Smooth muscle cell (in vitro differentiated cells): ENCODE results near the gene PARD3. TPM values are rescaled to one million over a fixed set of nuclear protein-coding genes. Genes with fewer than 3 reads are reported as not detected.

ENCODE experiments used
- DNase-seq: peaks from one replicate; lab custom pipeline; 2025; ENCODE audit not compliant: unreplicated experiment; lab: John Stamatoyannopoulos, UW
- H2AFZ ChIP-seq: fragments of 200-600 bp; sonication (generic); 2 replicates; pipeline ENCODE4 v1.6.0; 2016; ENCODE audit warnings: antibody characterized with exemption, low read depth, mild to moderate bottlenecking
- H3F3A ChIP-seq: fragments of 200-600 bp; sonication (generic); 2 replicates; pipeline ENCODE4 v1.6.0; 2017; ENCODE audit warnings: antibody characterized with exemption, low read depth
- H3K27ac ChIP-seq: fragments of 200-600 bp; sonication (generic); 2 replicates; pipeline ENCODE4 v1.5.1; 2016; ENCODE audit warnings: low read depth, mild to moderate bottlenecking
- H3K27me3 ChIP-seq: fragments of 200-600 bp; sonication (generic); 2 replicates; pipeline ENCODE4 v1.6.1; 2016; ENCODE audit warnings: low read depth, mild to moderate bottlenecking
- H3K36me3 ChIP-seq: fragments of 200-600 bp; sonication (generic); 2 replicates; pipeline ENCODE4 v1.5.1; 2016; ENCODE audit warnings: low read depth
- H3K4me1 ChIP-seq: fragments of 200-600 bp; sonication (generic); 2 replicates; pipeline ENCODE4 v1.5.1; 2016; ENCODE audit warnings: low read depth
- H3K4me2 ChIP-seq: fragments of 200-600 bp; sonication (generic); 2 replicates; pipeline ENCODE4 v1.6.0; 2016; ENCODE audit warnings: mild to moderate bottlenecking
- H3K4me3 ChIP-seq: fragments of 200-600 bp; sonication (generic); 2 replicates; pipeline ENCODE4 v1.5.1; 2016; ENCODE audit warnings: mild to moderate bottlenecking
- H3K79me2 ChIP-seq: fragments of 200-600 bp; sonication (generic); 2 replicates; pipeline ENCODE4 v1.6.0; 2016; ENCODE audit warnings: low read depth, mild to moderate bottlenecking
- H3K9ac ChIP-seq: fragments of 200-600 bp; sonication (generic); 2 replicates; pipeline ENCODE4 v1.6.0; 2016; ENCODE audit warnings: low read depth
- H3K9me3 ChIP-seq: fragments of 200-600 bp; sonication (generic); replicated peaks from 2 replicates; pipeline ENCODE4 v1.5.1; 2016; ENCODE audit warnings: low read depth
- H4K20me1 ChIP-seq: fragments of 200-600 bp; sonication (generic); 2 replicates; pipeline ENCODE4 v1.6.0; 2016; ENCODE audit warnings: low read depth
- CTCF ChIP-seq: fragments of 200-600 bp; sonication (generic); IDR thresholded peaks from 2 replicates; pipeline ENCODE4 v1.5.1; 2017; ENCODE audit warnings: borderline replicate concordance, mild to moderate bottlenecking, antibody characterized with exemption; ENCODE audit not compliant: insufficient read depth, poor library complexity, severe bottlenecking
- WGBS: methylation state at CpG from one replicate; pipeline ENCODE4 v1.1.7; 2016; ENCODE audit warnings: low lambda C conversion rate; 5-methylcytosine and 5-hydroxymethylcytosine counted together
- polyA plus RNA-seq: library from polyadenylated mRNA; unstranded; fragments of >200 nt; fragmentation: Nextera tagmentation; extraction: Ambion mirVana; gene quantifications from 2 replicates; pipeline ENCODE4 v1.2.1, GENCODE V29; 2016
- total RNA-seq: library from RNA; depleted of rRNA; stranded (reverse); fragments of >200 nt; gene quantifications from 2 replicates; pipeline ENCODE4 v1.2.3, GENCODE V29; 2014

PARD3 gene
- total and polyA plus RNA-seq, 2 experiments from 2014 or later, result 17.5 to 26.0 TPM

GRCh38 chr10:34667177-34667576, 147.9 kb downstream of the PARD3 start:
- Histone ChIP-seq H3F3A (no peaks in the 10 kb centered on the region), H3K9ac (no peak overlapping the region), H3K79me2 (peaks cover 13% of the 10 kb centered on the region), H3K4me1 (peaks cover 7% of the 10 kb centered on the region), H3K4me3 (no peak overlapping the region), H3K36me3 (no peaks in the 10 kb centered on the region), H3K4me2 (no peak overlapping the region), H3K27ac (peak overlapping the region; percentile 30), H2AFZ (no peak overlapping the region), H3K9me3 (no peaks in the 10 kb centered on the region), H4K20me1 (peaks cover 65% of the 10 kb centered on the region), H3K27me3 (no peaks in the 10 kb centered on the region)
- no peak for TF ChIP-seq CTCF
- 0% methylated on average over 1 of the region's 1 CpG for WGBS
- no peak for DNase-seq

- Histone ChIP-seq H3K27ac (peak overlapping the region; percentile 55), H3K4me2 (no peak overlapping the region), H3K36me3 (no peaks in the 10 kb centered on the region), H3K4me1 (peaks cover 7% of the 10 kb centered on the region), H3K27me3 (no peaks in the 10 kb centered on the region), H3K79me2 (peaks cover 18% of the 10 kb centered on the region), H3F3A (no peaks in the 10 kb centered on the region), H4K20me1 (peaks cover 68% of the 10 kb centered on the region), H3K4me3 (no peak overlapping the region), H3K9ac (no peak overlapping the region), H2AFZ (no peak overlapping the region), H3K9me3 (no peaks in the 10 kb centered on the region)
- WGBS, result 38% methylated on average over 6 of the region's 6 CpGs
- TF ChIP-seq CTCF, result peak; percentile 56
- DNase-seq, result no peak
These were observed 148.9 kb downstream of the PARD3 start for GRCh38 chr10:34666008-34666704.

- DNase-seq, result no peak
- no peak overlapping the region for H3K4me2 ChIP-seq
- no peaks in the 10 kb centered on the region for H3F3A ChIP-seq
- no peak overlapping the region for H2AFZ ChIP-seq
- H3K4me1 ChIP-seq, result peaks cover 7% of the 10 kb centered on the region
- H4K20me1 ChIP-seq, result peaks cover 66% of the 10 kb centered on the region
- no peak overlapping the region for H3K9ac ChIP-seq
- H3K36me3 ChIP-seq, result no peaks in the 10 kb centered on the region
- no peak overlapping the region for H3K27ac ChIP-seq
- no peak for TF ChIP-seq CTCF
- no peaks in the 10 kb centered on the region for H3K9me3 ChIP-seq
- H3K27me3 ChIP-seq, result no peaks in the 10 kb centered on the region
- H3K4me3 ChIP-seq, result no peak overlapping the region
- peaks cover 29% of the 10 kb centered on the region for H3K79me2 ChIP-seq
- 87% methylated on average over 1 of the region's 1 CpG for WGBS
These were observed 150.4 kb downstream of the PARD3 start for GRCh38 chr10:34664706-34665105.

- Histone ChIP-seq H3K4me3 (no peak overlapping the region), H3K27me3 (no peaks in the 10 kb centered on the region), H3K27ac (no peak overlapping the region), H3K79me2 (peaks cover 34% of the 10 kb centered on the region), H3K4me2 (no peak overlapping the region), H3K9ac (no peak overlapping the region), H3K4me1 (peaks cover 7% of the 10 kb centered on the region), H3K9me3 (no peaks in the 10 kb centered on the region), H3K36me3 (no peaks in the 10 kb centered on the region), H4K20me1 (peaks cover 74% of the 10 kb centered on the region), H3F3A (no peaks in the 10 kb centered on the region), H2AFZ (no peak overlapping the region)
- no peak for DNase-seq
- 68% methylated on average over 2 of the region's 2 CpGs for WGBS
- TF ChIP-seq CTCF, result no peak
These were observed 153.5 kb downstream of the PARD3 start for GRCh38 chr10:34661580-34661979.
